NCI-H2029 (cell line): ENCODE measurements around the gene TMEM150A.
"Not testable (repeated sequence)": the region's sequence is repeated elsewhere in the genome, so short reads cannot be mapped to it uniquely, and the experiment has no call there.

Source experiments
- DNase-seq: peaks from one replicate; lab custom pipeline; 2025; lab: John Stamatoyannopoulos, UW

Gene TMEM150A

DNA sequence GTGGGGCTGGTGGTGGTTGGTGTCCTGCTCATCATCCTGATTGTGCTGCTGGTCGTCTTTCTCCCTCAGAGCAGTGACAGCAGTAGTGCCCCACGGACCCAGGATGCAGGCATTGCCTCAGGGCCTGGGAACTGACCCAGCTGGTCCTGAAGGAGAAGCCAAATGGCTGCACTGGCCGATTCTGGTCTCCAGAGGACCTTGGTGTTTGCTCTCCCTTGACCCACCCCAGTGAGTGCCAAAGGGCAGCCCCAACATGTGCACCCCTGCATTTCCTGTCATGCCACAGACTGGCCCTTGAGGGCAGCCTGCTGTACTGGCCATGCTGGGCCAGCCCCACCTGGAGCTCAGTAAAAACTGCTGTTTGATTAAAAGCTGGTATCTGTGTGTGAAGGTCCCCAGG lies 9.5 kb downstream of the TMEM150A start:
- DNase-seq, result no peak

GRCh38 chr2:85592299-85592698 lies 10.2 kb downstream of the TMEM150A start:
- DNase-seq, result not testable (repeated sequence)

GRCh38 chr2:85591563-85591962 lies 10.9 kb downstream of the TMEM150A start:
- no peak for DNase-seq

- no peak for DNase-seq
Observed at GRCh38 chr2:85590950-85591349, 11.5 kb downstream of the TMEM150A start.

DNA sequence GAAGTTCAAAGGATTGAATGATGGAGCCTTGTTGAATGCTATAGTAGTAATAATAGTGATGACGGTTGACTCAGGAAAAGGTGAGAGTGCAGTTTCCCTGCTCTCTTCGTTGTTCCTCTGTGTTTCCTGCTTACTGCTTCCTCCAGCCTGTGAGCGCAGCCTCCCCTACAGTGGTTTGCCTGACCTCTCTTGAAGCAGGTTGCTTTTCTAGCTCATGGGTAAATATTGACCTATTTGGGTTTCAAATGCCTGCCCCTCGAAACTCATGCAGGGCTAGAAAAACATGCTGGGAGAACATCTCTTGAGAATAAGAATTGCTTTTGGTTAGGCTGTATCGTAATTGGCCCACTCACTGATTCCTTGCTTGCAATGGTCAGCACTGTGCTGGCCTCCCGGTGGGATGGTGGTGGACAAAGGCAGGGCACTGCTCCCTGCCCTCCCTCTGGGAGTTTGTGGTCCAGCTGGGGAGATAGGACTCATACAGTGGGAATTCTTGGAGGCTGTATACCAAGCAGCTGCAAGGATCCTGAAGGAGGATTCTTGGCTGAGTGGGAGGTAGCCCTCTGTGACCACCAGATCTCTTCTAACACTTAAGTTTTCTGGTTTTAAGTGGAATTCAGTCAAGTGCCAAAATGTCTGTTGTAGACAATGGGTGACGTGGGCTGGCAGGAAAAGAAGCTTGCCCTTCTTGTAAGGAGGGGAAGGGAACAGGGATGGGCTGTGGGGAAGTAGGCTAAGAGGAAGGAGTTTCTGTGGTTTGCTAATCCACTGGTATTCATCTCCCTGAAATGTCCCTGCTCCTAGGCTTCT lies 12.3 kb downstream of the TMEM150A start:
- peak; percentile 50 for DNase-seq

DNA sequence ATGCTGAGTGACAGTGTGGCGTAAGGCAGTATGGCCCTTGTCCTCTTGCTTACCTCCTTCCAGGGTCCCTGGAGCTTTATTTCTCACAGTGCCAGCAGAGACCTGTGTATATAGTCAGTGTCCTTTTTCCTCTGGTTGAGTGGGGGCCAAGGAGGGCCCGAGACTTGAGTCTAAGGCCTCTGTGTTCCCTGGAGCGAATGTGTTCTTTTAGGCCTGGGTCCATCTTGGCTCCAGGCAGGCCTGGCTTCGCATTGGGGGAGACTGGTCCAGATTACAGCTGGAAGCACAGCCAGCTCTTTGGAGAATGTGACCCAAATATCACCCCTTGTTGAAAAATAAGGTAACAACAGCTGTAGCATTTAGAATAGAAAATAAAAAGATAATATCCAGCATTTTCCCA lies 13.3 kb downstream of the TMEM150A start:
- DNase-seq, result no peak

DNA sequence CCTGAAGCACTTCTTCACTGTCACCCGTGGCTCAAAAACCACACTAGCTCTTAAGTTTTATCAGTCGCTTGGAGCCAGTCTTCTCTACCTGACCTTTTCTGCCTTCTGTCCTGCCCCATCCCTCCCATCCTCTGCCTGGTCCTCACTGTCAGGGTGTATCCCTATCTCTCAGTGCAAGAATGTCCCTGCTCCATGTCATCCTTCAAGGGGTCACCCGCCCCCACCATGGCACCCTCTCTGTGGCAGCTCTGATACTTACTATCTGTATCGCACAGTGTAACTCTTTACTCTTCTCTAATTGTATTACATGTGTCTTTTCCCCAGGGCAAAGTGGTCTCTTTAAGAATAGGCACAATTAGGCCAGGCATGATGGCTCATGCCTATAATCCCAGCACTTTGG lies 13.9 kb downstream of the TMEM150A start:
- no peak for DNase-seq

- no peak for DNase-seq
Observed at GRCh38 chr2:85588236-85588635, 14.3 kb downstream of the TMEM150A start.

DNA sequence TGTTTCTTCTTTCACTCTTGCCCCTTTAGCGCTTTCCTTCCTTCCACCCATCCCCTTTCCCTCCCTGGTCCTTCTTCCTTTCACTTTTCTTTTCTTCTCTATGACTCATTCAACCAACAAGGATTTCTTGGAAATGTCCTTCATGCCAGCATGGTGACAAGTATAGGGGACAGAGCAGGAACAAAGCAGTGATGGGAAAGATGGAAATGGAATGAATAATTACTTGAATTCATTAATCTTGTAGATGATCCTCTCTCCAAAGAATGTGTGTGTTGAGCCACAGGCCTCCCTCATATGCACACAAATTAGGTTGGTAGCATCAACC lies 16.8 kb downstream of the TMEM150A start:
- no peak for DNase-seq

GRCh38 chr2:85584857-85585780 lies 17.4 kb downstream of the TMEM150A start:
- no peak for DNase-seq

DNA sequence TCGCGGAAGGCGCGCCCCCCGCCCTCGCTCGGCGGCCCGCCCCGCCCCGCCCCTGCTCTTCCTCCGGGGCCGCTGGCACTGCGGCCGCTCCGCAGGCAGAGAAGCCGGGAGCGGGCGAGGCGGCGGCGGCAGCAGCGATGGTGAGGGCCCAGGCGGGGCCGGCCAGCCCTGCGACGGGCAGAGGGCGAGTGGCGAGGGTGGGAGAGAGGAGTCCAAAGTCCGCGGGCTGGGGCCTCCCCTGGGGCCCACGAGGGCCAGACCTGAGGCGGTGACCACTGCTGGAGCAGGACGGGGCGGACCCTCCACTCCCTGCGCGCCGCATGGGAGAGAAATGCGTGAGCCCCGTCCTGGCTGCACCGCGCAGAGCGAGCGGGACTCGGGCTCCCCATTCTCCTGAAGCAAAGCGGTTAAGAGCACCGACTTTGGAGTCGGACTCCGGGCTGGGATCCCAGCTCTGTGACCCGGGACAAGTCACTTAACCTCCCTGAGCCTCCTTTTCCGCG lies 18.1 kb downstream of the TMEM150A start, which contains the start of gene VAMP5:
Gene VAMP5, plus strand, starts transcription at position 78 of the 503 bp plus-strand sequence. Its CDS starts 60 bp downstream, at position 138.
- DNase-seq, result no peak

- no peak for DNase-seq
Observed at GRCh38 chr2:85583667-85584353, 18.7 kb downstream of the TMEM150A start.

DNA sequence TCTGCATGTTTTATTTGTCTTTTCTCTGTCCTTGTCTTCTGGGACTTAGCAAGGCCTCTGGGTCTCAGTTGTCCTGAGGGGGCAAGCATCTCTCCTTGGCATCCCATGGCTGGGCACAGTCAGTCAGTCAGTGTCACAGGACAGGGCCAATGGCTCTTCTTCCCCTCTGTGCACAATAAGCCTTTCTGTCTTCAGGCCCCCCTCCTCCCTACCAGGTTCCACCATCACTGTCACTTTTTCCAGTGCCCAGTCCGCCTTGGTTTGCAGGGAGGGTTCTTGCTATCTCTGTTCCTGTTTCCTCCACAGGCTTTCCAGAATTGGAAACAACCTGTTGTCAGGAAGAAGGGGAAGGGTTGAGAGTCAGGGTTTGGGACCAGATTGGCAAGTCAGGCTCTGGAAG lies 20.0 kb downstream of the TMEM150A start:
- no peak for DNase-seq

DNA sequence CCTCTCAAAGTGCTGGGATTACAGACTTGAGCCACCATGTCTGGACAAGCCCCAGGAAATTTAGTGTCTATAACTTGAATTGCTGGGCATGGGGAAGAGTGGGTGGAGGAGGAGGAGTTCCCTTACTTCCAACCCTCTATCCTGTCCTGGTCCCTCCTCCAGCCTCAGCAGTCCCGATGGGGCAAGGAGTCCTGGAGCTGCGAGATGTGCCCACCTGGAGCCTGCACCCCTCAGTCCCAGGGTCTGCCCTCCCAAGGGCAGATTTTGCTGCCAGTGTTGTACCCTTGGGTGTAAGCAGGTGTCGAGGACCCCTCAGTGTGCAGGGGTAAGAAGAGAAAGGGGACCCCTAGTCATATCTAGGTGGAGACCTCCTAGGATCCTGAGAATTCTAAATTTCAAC lies 22.3 kb downstream of the TMEM150A start:
- DNase-seq, result no peak

DNA sequence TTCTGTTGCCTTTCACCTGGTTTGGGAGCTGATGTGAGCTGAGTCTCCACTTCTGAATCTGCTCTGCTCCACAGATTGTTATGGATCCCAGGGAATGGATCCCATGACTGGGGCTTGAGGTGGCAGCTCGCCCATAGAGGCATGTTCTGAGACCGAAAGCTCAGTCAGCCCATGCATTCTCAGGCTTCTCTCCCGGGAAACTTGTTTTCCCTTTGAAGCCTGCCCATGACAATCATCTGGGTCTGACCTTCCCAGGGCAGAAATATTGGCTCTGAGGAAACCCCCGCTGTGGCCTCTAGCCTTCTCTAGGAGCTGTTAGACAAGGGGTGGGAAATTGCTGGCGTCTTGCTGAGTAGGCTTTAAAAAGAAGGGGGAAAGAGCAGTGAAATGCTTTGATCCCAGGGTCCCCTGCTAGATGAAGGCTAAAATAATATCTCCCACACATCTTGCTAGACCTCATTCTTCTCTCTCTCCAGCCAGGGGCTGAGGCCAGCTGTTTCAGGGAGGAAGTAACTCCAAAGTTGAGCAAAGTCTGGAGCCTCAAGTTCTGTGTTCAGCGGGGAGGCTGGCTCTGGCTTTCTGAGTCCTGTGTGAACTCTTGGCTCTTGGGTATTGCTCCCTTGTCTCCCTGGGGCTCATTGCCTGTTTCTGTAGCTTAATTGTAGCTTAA lies 23.1 kb downstream of the TMEM150A start:
- DNase-seq, result no peak

- no peak for DNase-seq
Observed at GRCh38 chr2:85578243-85579180, 24.0 kb downstream of the TMEM150A start.

DNA sequence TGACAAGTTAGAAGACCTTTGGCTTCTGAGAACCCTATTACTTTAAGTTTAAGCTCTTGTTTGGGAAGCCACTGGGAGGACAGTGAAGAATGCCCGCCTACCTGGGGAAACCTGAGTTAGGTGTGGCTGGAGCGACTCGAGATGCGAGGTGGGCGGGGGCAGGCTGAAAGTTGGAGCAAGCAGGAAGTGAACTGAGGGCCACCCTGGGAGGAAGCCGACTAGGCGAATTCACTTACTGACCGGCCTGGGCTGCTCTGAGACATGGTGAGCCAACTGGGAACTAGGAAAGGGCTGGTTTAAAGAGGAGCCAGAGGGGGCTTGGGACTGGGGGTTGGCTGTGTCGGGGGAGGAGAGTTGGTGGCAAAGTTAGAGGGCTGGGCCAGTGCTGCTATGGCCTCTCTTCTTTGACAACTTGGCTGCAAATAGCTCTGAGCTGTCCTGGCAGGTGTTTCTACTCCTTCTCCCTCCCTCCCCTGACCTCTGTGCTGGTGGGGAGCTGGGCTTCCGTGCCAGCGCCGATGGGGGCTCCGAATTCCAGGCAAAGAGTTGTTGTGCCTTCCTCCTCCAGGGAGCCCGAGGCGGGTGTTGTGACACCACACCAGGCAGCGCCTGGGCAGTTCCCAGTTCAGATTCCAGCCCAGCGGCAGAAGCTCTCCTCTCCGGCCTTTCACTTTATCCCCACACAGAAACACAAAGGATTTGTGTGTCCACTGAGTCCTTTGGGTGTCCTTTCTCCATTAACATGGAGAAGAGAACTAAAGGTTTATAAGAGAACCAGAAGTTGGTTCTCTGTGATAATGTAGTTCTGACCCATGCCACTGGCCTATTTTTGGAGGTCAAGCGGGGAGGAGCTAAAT lies 24.9 kb downstream of the TMEM150A start, which contains the start of gene VAMP8:
Gene VAMP8, plus strand, starts transcription at position 201 of the 857 bp plus-strand sequence. Its CDS starts 61 bp downstream, at position 262.
- DNase-seq, result peak; percentile 39

DNA sequence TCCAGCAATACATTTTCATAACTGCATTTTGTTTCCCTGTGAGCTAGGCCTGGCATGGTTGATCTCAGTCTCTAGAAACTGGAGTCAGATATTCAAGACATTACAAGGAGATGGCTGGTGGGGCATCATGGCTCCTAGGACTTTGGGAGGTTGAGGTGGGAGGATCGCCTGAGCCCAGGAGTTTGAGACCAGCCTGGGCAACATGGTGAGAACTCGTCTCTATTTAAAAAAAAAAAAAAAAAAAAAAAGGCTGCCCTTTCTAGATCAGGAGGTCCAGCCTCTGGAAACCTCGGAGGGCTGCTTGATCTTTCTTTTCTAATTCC lies 25.5 kb downstream of the TMEM150A start:
- no peak for DNase-seq

- DNase-seq, result no peak
Observed at GRCh38 chr2:85575739-85576138, 26.8 kb downstream of the TMEM150A start.

DNA sequence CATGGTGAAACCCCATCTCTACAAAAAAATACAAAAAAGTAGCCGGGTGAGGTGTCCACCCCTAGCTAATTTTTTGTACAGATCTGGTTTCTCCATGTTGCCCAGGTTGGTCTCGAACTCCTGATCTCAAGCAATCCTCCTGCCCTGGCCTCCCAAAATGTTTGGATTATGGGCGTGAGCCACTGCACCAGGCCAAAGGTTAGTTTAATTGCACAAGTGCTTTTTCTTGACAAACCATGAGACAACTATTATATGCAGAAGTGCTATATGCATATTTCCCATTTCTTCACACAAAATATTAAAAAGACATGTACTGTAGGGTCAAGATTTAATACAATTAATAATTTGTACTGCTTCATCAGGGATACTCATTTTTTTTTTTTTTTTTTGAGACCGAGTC lies 36.2 kb downstream of the TMEM150A start:
- no peak for DNase-seq
